Astrocyte of the cerebellum (primary cell): ENCODE results near the gene RNF217.

Experiments
- DNase-seq: peaks from one replicate; pipeline ENCODE4 v3.0.0-alpha.2; 2011; ENCODE audit warnings: low read depth
- H3K4me3 ChIP-seq: 2 replicates; pipeline ENCODE4 v1.5.1; 2011; ENCODE audit warnings: mild to moderate bottlenecking, low read depth, low read length, moderate library complexity
- CTCF ChIP-seq: IDR thresholded peaks from 2 replicates; pipeline ENCODE4 v1.5.1; 2012; ENCODE audit warnings: low read length, low read depth, moderate library complexity, mild to moderate bottlenecking; ENCODE audit errors: missing control alignments
- in situ Hi-C: cut with HindIII; loops from 2 replicates; pipeline ENCODE4 v1.10.0; 2017; ENCODE audit warnings: low sequenced_read_pairs

RNF217 gene

GRCh38 chr6:125019918-125020317 is 57.7 kb downstream of the RNF217 start:
- no peak overlapping the region for H3K4me3 ChIP-seq
- DNase-seq: no peak
- TF ChIP-seq CTCF: no peak
- in situ Hi-C loops: no loop called here

- in situ Hi-C loops: no loop called here
- no peak overlapping the region for H3K4me3 ChIP-seq
- TF ChIP-seq CTCF: no peak
- no peak for DNase-seq
Measured at GRCh38 chr6:125020385-125020784, 58.1 kb downstream of the RNF217 start.

- TF ChIP-seq CTCF: no peak
- in situ Hi-C loops: no loop called here
- H3K4me3 ChIP-seq: no peak overlapping the region
- DNase-seq: no peak
Measured at GRCh38 chr6:125022391-125022989, 60.3 kb downstream of the RNF217 start.

- in situ Hi-C loops: loop anchor here (5.0 kb wide), 1 partner anchor 72 kb away; no protein-coding TSS in a partner anchor
- DNase-seq: no peak
- TF ChIP-seq CTCF: no peak
- H3K4me3 ChIP-seq: no peak overlapping the region
Measured at GRCh38 chr6:125025164-125025854, 63.1 kb downstream of the RNF217 start.

GRCh38 chr6:125027287-125027686 is 65.0 kb downstream of the RNF217 start:
- in situ Hi-C loops: loop anchor here (5.0 kb wide), 1 partner anchor 70 kb away; no protein-coding TSS in a partner anchor
- no peak overlapping the region for H3K4me3 ChIP-seq
- no peak for TF ChIP-seq CTCF
- no peak for DNase-seq

GRCh38 chr6:125030969-125031368 is 68.7 kb downstream of the RNF217 start:
- no peak for DNase-seq
- H3K4me3 ChIP-seq: no peak overlapping the region
- no peak for TF ChIP-seq CTCF
- in situ Hi-C loops: no loop called here
